SK-N-SH (cell line): ENCODE results near the gene RNF19B. TPM values are rescaled to one million over a fixed set of nuclear protein-coding genes. Genes with fewer than 3 reads are reported as not detected.

Experiments
- CTCF ChIA-PET: fragments of 300-600, 350-600 bp; formaldehyde crosslinking; extraction: SDS; loops from one replicate; lab custom pipeline; 2021; lab: Yijun Ruan, JAX
- POLR2A ChIA-PET: fragments of 350-600 bp; sonication (Branson Sonifier 250); formaldehyde crosslinking; extraction: SDS; loops from one replicate; lab custom pipeline; 2020; ENCODE audit warnings: antibody characterized with exemption, inconsistent platforms; lab: Yijun Ruan, JAX
- DNase-seq: peaks from one replicate; pipeline ENCODE4 v3.0.0; 2012
- H2AFZ ChIP-seq: fragments of 200-600 bp; sonication (generic); 2 replicates; pipeline ENCODE4 v1.8.1; 2016; ENCODE audit warnings: antibody characterized with exemption, mild to moderate bottlenecking, low read depth
- H3F3A ChIP-seq: fragments of 200-600 bp; sonication (generic); replicated peaks from 2 replicates; pipeline ENCODE3; 2016; ENCODE audit warnings: antibody characterized with exemption, mild to moderate bottlenecking; ENCODE audit not compliant: insufficient read depth
- H3K27ac ChIP-seq, 2 experiments: fragments of 200-500 bp in 1 of 2; fragments of 200-600 bp in 1 of 2; sonication (Bioruptor generic) in 1 of 2; sonication (generic), shearing (Covaris generic) in 1 of 2; 2 replicates each; pipeline versions ENCODE4 v1.5.1 to v1.6.1; 2014 to 2016; ENCODE audit warnings: low read depth in 2 of 2, inconsistent platforms in 1 of 2, low read length in 1 of 2, mild to moderate bottlenecking in 1 of 2, mixed read lengths in 1 of 2
- H3K27me3 ChIP-seq: fragments of 200-600 bp; sonication (generic), shearing (Covaris generic); 2 replicates; pipeline ENCODE4 v1.6.1; 2016; ENCODE audit warnings: mixed run types; ENCODE audit not compliant: insufficient read depth
- H3K36me3 ChIP-seq, 2 experiments: fragments of 200-500 bp in 1 of 2; fragments of 200-600 bp in 1 of 2; sonication (Bioruptor generic) in 1 of 2; sonication (generic) in 1 of 2; replicated peaks in 1 of 2; 2 replicates each; pipeline versions ENCODE3 to v1.5.1; 2014 to 2016; ENCODE audit warnings: low read length in 1 of 2, mild to moderate bottlenecking in 1 of 2; ENCODE audit not compliant: insufficient read depth in 2 of 2, control insufficient read depth in 1 of 2
- H3K4me1 ChIP-seq, 2 experiments: fragments of 200-500 bp in 1 of 2; fragments of 200-600 bp in 1 of 2; sonication (Bioruptor generic) in 1 of 2; sonication (generic), shearing (Covaris generic) in 1 of 2; 2 replicates each; pipeline versions ENCODE4 v1.5.1 to v1.6.1; 2014 to 2016; ENCODE audit warnings: low read depth in 1 of 2, low read length in 1 of 2, mixed run types in 1 of 2; ENCODE audit not compliant: insufficient read depth in 2 of 2, control insufficient read depth in 1 of 2
- H3K4me2 ChIP-seq: fragments of 200-600 bp; sonication (generic), shearing (Covaris generic); 2 replicates; pipeline ENCODE4 v1.6.1; 2017; ENCODE audit warnings: mixed run types
- H3K4me3 ChIP-seq, 2 experiments: fragments of 200-500 bp in 1 of 2; fragments of 200-600 bp in 1 of 2; sonication (Bioruptor generic) in 1 of 2; sonication (generic), shearing (Covaris generic) in 1 of 2; 2 replicates each; pipeline versions ENCODE4 v1.5.1 to v1.8.1; 2014 to 2016; ENCODE audit warnings: low read depth in 2 of 2, inconsistent platforms in 1 of 2, low read length in 1 of 2, mild to moderate bottlenecking in 1 of 2, mixed read lengths in 1 of 2, moderate library complexity in 1 of 2
- H3K79me2 ChIP-seq: fragments of 200-600 bp; sonication (generic); 2 replicates; pipeline ENCODE4 v1.8.1; 2017; ENCODE audit warnings: mild to moderate bottlenecking; ENCODE audit not compliant: insufficient read depth
- H3K9ac ChIP-seq: fragments of 200-600 bp; sonication (generic); 2 replicates; pipeline ENCODE4 v1.6.1; 2017; ENCODE audit warnings: mixed run types
- H3K9me2 ChIP-seq: fragments of 200-600 bp; sonication (generic); 2 replicates; pipeline ENCODE4 v1.6.1; 2017; ENCODE audit warnings: mixed run types
- H3K9me3 ChIP-seq: fragments of 200-600 bp; sonication (generic); 2 replicates; pipeline ENCODE4 v1.6.1; 2017; ENCODE audit warnings: mixed run types, mild to moderate bottlenecking, moderate library complexity
- H4K20me1 ChIP-seq: fragments of 200-600 bp; sonication (generic); 2 replicates; pipeline ENCODE4 v1.6.1; 2017; ENCODE audit warnings: mild to moderate bottlenecking, mixed run types; ENCODE audit not compliant: insufficient read depth
- ELF1 ChIP-seq: IDR thresholded peaks from 2 replicates; pipeline ENCODE4 v1.4.0; 2012
- EP300 ChIP-seq, 2 experiments: IDR thresholded peaks; 2 replicates each; pipeline versions ENCODE4 v1.4.0 to v1.6.1; 2012; ENCODE audit warnings: borderline replicate concordance in 1 of 2, low read depth in 1 of 2, low read length in 1 of 2
- FOSL2 ChIP-seq: IDR thresholded peaks from 2 replicates; pipeline ENCODE4 v1.4.0; 2012; ENCODE audit warnings: low read depth, mild to moderate bottlenecking, moderate library complexity, borderline replicate concordance
- FOXJ3 ChIP-seq: sonication (generic); formaldehyde crosslinking; IDR thresholded peaks from 2 replicates; pipeline ENCODE4 v1.5.1; 2020; ENCODE audit warnings: mild to moderate bottlenecking, missing genetic modification reagents
- GATA2 ChIP-seq: sonication (generic); formaldehyde crosslinking; IDR thresholded peaks from 2 replicates; pipeline ENCODE4 v1.5.0; 2020; ENCODE audit warnings: mild to moderate bottlenecking, missing genetic modification reagents
- IRF3 ChIP-seq: fragments of 150-350 bp; IDR thresholded peaks from 2 replicates; pipeline ENCODE4 v1.6.1; 2016; ENCODE audit warnings: mild to moderate bottlenecking, low read depth, low read length
- JUND ChIP-seq: IDR thresholded peaks from 2 replicates; pipeline ENCODE4 v1.4.0; 2012
- MAX ChIP-seq: IDR thresholded peaks from 2 replicates; pipeline ENCODE4 v1.4.0; 2012; ENCODE audit warnings: low read depth
- MXI1 ChIP-seq: IDR thresholded peaks from 2 replicates; pipeline ENCODE4 v1.6.1; 2012; ENCODE audit warnings: mild to moderate bottlenecking, low read depth, low read length, improper control_type of control experiment
- NRF1 ChIP-seq: IDR thresholded peaks from 2 replicates; pipeline ENCODE4 v1.6.1; 2012; ENCODE audit warnings: low read depth, mild to moderate bottlenecking, low read length
- RAD21 ChIP-seq: IDR thresholded peaks from 2 replicates; pipeline ENCODE4 v1.6.1; 2012; ENCODE audit warnings: mild to moderate bottlenecking, low read length
- RFX5 ChIP-seq: IDR thresholded peaks from 2 replicates; pipeline ENCODE4 v1.6.1; 2012; ENCODE audit warnings: mild to moderate bottlenecking, improper control_type of control experiment, low read length
- RXRA ChIP-seq: IDR thresholded peaks from 2 replicates; pipeline ENCODE4 v1.4.0; 2012; ENCODE audit warnings: low read depth, mild to moderate bottlenecking, borderline replicate concordance
- SIN3A ChIP-seq: IDR thresholded peaks from 2 replicates; pipeline ENCODE4 v1.6.1; 2012; ENCODE audit warnings: low read depth, mild to moderate bottlenecking, low read length, moderate library complexity, borderline replicate concordance
- SMC3 ChIP-seq: IDR thresholded peaks from 2 replicates; pipeline ENCODE4 v1.6.1; 2012; ENCODE audit warnings: low read depth, low read length, improper control_type of control experiment
- TEAD4 ChIP-seq: IDR thresholded peaks from 2 replicates; pipeline ENCODE4 v1.4.0; 2012; ENCODE audit warnings: mild to moderate bottlenecking, borderline replicate concordance; ENCODE audit not compliant: insufficient read depth
- WGBS: methylation state at CpG from one replicate; pipeline ENCODE4 v1.1.6; 2017; ENCODE audit warnings: low lambda C conversion rate; 5-methylcytosine and 5-hydroxymethylcytosine counted together
- polyA plus RNA-seq, 3 experiments: library from polyadenylated mRNA; depleted of rRNA; stranded (reverse); fragments of >200 nt; gene quantifications; 2 replicates each; pipeline ENCODE4 v1.2.3, GENCODE V29; 2012
- TF ChIP-seq, protein P1 (sequence below): fragments of 200-600 bp; sonication (generic); IDR thresholded peaks from 2 replicates; pipeline ENCODE4 v1.6.1; 2017; ENCODE audit warnings: antibody characterized with exemption, mild to moderate bottlenecking, moderate library complexity
- TF ChIP-seq, protein P2 (sequence below): IDR thresholded peaks from 2 replicates; pipeline ENCODE4 v1.4.0; 2012; ENCODE audit warnings: low read depth, borderline replicate concordance
- TF ChIP-seq, protein P3 (sequence below): IDR thresholded peaks from 2 replicates; pipeline ENCODE4; 2012

RNF19B gene
- polyA plus RNA-seq, 1 of the 3 experiments (the other 2 are of a cell fraction) = 20.1 TPM

DNA sequence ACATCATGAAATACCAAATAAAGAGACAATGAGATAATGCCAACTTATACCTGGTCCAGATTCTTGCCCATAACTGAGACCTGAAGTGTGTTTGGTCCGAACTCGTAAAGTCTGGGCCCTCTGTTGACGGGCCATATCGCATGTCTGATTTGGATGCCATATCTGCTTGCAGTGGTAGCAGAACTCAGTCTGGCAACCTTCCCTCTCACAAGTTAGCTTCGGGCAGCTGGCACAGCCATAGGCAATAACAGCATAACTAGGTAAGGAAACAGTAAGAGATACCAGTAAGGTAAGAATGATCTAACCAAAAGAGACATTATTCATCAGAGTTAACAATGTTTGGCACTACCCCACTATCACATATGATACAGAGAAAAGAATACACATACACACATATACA is 15.1 kb downstream of the RNF19B start:
- DNase-seq = no peak
- no peaks in the 10 kb centered on the region for H3K27me3 ChIP-seq
- peaks cover 2 to 3% of the 10 kb centered on the region in 2 experiments; a peak in 2 of 4 replicates for H3K4me1 ChIP-seq
- WGBS = 92% methylated on average over 5 of the region's 5 CpGs
- CTCF ChIA-PET = interaction anchor here (2.6 kb wide), 1 partner anchor 15 kb away, joined by 9 read pairs; no protein-coding TSS in a partner anchor
- H3K36me3 ChIP-seq = peaks cover 19 to 22% of the 10 kb centered on the region in 2 experiments
- no peaks in the 10 kb centered on the region for H3K9me2 ChIP-seq
- peaks cover 64% of the 10 kb centered on the region for H3K79me2 ChIP-seq
- POLR2A ChIA-PET = no interaction called here
- TF ChIP-seq JUND (no peak), MAX (no peak), IRF3 (no peak), NRF1 (no peak), SIN3A (no peak), EP300 (IDR thresholded peaks at IDR 0.05; ENCODE audit: borderline replicate concordance in 1 of 2, low read depth in 1 of 2, low read length in 1 of 2) (no peak), FOXJ3 (CRISPR knock-in tag) (no peak), SMC3 (no peak), TEAD4 (no peak), GATA2 (CRISPR knock-in tag) (no peak), RAD21 (no peak), ELF1 (no peak)
- TF ChIP-seq, protein P1, sequence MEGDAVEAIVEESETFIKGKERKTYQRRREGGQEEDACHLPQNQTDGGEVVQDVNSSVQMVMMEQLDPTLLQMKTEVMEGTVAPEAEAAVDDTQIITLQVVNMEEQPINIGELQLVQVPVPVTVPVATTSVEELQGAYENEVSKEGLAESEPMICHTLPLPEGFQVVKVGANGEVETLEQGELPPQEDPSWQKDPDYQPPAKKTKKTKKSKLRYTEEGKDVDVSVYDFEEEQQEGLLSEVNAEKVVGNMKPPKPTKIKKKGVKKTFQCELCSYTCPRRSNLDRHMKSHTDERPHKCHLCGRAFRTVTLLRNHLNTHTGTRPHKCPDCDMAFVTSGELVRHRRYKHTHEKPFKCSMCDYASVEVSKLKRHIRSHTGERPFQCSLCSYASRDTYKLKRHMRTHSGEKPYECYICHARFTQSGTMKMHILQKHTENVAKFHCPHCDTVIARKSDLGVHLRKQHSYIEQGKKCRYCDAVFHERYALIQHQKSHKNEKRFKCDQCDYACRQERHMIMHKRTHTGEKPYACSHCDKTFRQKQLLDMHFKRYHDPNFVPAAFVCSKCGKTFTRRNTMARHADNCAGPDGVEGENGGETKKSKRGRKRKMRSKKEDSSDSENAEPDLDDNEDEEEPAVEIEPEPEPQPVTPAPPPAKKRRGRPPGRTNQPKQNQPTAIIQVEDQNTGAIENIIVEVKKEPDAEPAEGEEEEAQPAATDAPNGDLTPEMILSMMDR = no peak
- no peak overlapping the region for H3K9ac ChIP-seq
- peaks cover 18% of the 10 kb centered on the region for H3F3A ChIP-seq
- H3K4me3 ChIP-seq = no peak overlapping the region
- H3K9me3 ChIP-seq = no peaks in the 10 kb centered on the region
- peaks cover 25% of the 10 kb centered on the region for H4K20me1 ChIP-seq
- no peak overlapping the region for H3K27ac ChIP-seq
- H3K4me2 ChIP-seq = no peak overlapping the region
- no peak overlapping the region for H2AFZ ChIP-seq

DNA sequence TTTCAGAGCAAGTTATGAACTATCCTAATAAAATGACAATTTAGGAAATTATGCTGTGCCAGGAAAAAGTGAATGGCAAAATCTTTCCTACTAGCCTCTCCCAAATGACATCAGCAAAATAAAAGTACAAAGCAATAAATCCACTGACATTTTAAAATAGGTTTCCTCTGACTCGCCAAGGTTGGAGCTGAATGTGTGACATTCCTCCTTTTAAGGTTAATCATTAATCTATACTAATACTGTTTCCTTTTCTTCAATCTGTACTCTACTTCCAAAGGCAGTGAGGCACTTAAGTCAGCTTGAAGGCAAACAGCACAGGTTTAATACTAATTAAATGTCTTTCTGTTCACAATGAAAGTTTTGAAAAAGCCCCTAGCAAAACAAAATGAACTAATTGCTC is 15.7 kb downstream of the RNF19B start:
- no peaks in the 10 kb centered on the region for H3K9me3 ChIP-seq
- no peaks in the 10 kb centered on the region for H3K9me2 ChIP-seq
- peaks cover 2 to 3% of the 10 kb centered on the region in 2 experiments; a peak in 2 of 4 replicates for H3K4me1 ChIP-seq
- H3K27ac ChIP-seq = no peak overlapping the region
- no peaks in the 10 kb centered on the region for H3K27me3 ChIP-seq
- POLR2A ChIA-PET = no interaction called here
- peaks cover 16% of the 10 kb centered on the region for H3F3A ChIP-seq
- peaks cover 23 to 28% of the 10 kb centered on the region in 2 experiments for H3K36me3 ChIP-seq
- CTCF ChIA-PET = interaction anchor here (0.7 to 2.6 kb wide), 2 partner anchors 9 to 14 kb away, joined by 4 to 9 read pairs; no protein-coding TSS in a partner anchor
- H2AFZ ChIP-seq = no peak overlapping the region
- WGBS = 61% methylated on average over 1 of the region's 1 CpG
- no peak overlapping the region for H3K4me2 ChIP-seq
- H3K9ac ChIP-seq = no peak overlapping the region
- no peak for DNase-seq
- H4K20me1 ChIP-seq = peaks cover 19% of the 10 kb centered on the region
- peaks cover 58% of the 10 kb centered on the region for H3K79me2 ChIP-seq
- no peak overlapping the region for H3K4me3 ChIP-seq
- TF ChIP-seq FOSL2 = no peak
- TF ChIP-seq RFX5 = no peak
- TF ChIP-seq, protein P2, sequence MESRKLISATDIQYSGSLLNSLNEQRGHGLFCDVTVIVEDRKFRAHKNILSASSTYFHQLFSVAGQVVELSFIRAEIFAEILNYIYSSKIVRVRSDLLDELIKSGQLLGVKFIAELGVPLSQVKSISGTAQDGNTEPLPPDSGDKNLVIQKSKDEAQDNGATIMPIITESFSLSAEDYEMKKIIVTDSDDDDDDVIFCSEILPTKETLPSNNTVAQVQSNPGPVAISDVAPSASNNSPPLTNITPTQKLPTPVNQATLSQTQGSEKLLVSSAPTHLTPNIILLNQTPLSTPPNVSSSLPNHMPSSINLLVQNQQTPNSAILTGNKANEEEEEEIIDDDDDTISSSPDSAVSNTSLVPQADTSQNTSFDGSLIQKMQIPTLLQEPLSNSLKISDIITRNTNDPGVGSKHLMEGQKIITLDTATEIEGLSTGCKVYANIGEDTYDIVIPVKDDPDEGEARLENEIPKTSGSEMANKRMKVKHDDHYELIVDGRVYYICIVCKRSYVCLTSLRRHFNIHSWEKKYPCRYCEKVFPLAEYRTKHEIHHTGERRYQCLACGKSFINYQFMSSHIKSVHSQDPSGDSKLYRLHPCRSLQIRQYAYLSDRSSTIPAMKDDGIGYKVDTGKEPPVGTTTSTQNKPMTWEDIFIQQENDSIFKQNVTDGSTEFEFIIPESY = no peak
- no peak for TF ChIP-seq TEAD4
- TF ChIP-seq, protein P1 = no peak
- TF ChIP-seq GATA2 (CRISPR knock-in tag) = no peak
- TF ChIP-seq, protein P3, sequence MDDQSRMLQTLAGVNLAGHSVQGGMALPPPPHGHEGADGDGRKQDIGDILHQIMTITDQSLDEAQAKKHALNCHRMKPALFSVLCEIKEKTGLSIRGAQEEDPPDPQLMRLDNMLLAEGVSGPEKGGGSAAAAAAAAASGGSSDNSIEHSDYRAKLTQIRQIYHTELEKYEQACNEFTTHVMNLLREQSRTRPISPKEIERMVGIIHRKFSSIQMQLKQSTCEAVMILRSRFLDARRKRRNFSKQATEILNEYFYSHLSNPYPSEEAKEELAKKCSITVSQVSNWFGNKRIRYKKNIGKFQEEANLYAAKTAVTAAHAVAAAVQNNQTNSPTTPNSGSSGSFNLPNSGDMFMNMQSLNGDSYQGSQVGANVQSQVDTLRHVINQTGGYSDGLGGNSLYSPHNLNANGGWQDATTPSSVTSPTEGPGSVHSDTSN = no peak
- no peak for TF ChIP-seq MXI1
- TF ChIP-seq RXRA = no peak
- TF ChIP-seq EP300 (IDR thresholded peaks at IDR 0.05; ENCODE audit: borderline replicate concordance in 1 of 2, low read depth in 1 of 2, low read length in 1 of 2) = no peak
- TF ChIP-seq ELF1 = no peak
